GM10847 (cell line): ENCODE measurements around the gene PDCD1.
A peak's percentile ranks its signal among the peaks of the same experiment; 100 is the strongest.

Experiments
- POLR2A ChIP-seq: IDR thresholded peaks from 2 replicates; pipeline ENCODE4 v1.6.1; 2011; ENCODE audit not compliant: insufficient read length; ENCODE audit errors: extremely low read depth

Gene PDCD1

GRCh38 chr2:241887806-241888522 is 29.3 kb upstream of the PDCD1 start:
- no peak for TF ChIP-seq POLR2A

DNA sequence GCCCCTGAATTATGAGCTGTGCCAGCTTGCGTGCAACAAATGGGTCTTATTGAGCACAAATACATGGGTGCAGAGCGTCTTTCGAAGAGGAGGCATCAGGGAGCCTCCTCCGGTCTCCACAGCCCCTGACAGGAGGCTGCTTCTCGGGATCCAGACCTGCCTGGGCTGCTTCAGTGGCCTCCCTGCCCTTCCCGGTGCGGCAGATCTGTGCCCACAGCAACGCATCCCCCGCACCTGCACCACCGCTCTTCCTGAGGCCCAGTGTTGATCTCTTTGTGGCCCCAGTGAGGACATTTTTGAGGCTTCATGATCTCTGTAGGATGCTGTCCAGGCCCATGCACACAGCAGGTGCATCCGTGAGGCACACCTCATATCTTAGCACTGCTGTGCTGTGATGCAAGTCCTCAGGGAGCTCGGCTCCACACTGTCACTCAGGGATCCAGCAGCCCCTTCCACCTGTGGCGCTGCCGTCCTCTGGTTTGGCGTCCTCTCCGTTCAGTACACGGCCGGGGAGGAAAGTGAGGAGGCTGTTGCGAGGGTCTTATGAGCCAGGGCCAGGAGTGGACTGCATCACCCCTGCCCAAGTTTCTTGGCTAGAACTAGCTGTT is 28.2 kb upstream of the PDCD1 start:
- TF ChIP-seq POLR2A: no peak

DNA sequence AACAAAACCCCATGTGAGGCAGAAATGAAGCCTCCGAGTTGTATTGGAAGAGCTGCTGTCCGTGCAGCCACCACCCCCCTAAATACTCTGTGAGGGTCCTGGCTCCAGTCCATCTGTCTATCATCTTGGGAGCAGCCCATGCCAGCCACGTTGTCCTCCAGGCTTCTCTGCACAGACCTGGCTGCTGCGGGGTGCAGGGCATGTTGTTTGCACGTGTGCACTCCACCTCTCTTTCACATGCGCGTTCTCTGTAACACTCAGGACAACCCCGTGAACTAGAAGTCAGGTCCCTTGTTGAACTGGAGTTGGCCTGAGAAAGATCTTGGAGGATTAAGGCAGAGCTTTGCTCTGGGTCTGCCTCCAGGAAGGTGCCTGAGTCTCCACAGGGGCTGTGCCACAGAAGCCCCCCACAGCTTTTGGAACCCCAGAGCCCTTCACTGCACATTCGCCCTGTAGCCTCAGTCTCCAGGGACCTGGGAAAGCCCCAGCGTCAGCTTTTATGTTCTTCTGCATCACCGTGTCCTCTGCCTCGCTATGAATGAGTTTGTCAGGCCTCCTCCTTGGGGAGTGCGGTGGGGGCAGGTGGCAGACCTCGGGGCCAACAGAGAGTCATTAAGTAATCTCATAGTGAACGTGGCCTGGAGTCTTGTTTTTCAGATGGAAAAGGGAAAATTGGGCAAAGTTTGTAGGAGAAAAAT is 27.4 kb upstream of the PDCD1 start:
- TF ChIP-seq POLR2A: no peak

DNA sequence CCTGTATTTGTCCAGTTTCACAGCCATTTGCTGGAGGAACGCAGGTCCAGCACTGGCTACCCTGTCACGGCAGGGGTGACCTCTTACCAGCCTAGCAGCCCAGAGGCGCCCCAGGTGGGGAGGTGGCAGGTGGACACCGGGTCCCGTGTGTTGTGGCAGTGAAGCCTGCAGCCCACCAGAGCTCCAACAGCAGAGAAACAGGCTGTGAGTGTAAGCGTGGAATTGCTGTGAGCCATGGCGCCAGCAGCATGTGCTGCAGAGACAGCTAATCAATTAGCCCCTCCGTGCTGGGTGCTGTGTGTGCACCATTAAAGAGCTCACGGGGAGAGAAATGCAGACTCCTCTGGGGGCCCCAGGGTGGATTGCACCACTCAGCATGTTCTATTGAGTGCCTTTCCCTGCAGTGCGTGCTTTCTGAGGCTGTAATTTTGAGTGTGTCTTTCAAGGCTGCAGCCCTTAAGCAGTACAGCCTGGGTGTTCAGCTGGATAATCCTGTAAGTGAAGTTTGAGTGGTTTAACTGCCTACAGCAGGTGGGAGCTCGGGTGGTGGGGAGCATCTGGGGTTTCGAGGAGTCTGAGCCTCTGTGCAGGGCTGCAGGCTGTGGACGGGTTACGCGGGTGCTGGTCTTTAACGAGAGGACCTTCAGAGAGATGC is 26.7 kb upstream of the PDCD1 start:
- TF ChIP-seq POLR2A: no peak

DNA sequence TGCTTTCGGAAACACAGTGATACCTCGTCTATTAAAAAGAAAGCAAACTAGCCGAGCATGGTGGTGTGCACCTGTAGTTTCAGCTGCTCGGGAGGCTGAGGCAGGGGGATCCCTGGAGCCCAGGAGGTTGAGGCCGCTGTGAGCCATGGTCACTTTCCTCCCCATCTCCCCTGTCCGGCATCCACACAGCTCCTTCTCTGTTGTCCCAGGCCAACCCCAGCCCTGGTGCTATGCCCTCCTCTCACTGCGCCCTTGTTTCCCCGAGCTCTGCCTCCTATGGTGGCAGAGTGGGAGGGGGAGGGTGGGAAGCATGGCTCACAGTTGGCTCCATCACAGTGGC is 26.2 kb upstream of the PDCD1 start:
- TF ChIP-seq POLR2A: no peak

GRCh38 chr2:241882091-241882625 is 23.5 kb upstream of the PDCD1 start:
- peak; percentile 18 for TF ChIP-seq POLR2A

- TF ChIP-seq POLR2A: no peak
Measured at GRCh38 chr2:241880311-241881073, 21.8 kb upstream of the PDCD1 start.

DNA sequence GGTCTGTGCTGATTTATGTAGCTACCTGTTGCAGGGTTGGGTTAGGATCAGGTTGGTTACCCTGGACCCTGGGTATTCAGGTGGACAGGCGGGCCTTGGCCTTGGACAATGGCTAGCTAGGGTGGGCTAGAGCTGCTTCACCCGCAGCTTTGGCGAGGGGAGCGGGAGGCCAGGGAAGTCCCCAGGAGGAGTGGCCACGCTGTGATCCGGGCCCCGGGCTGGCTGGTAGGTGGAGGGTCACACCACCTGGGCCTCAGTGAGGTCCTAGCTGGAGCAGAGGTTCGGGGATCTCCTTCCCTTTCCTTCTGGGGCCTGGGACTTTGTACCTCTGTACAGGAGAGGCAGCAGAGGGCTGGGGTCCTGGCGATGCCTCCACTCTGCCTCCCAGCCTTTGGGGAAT is 20.6 kb upstream of the PDCD1 start:
- TF ChIP-seq POLR2A: no peak

DNA sequence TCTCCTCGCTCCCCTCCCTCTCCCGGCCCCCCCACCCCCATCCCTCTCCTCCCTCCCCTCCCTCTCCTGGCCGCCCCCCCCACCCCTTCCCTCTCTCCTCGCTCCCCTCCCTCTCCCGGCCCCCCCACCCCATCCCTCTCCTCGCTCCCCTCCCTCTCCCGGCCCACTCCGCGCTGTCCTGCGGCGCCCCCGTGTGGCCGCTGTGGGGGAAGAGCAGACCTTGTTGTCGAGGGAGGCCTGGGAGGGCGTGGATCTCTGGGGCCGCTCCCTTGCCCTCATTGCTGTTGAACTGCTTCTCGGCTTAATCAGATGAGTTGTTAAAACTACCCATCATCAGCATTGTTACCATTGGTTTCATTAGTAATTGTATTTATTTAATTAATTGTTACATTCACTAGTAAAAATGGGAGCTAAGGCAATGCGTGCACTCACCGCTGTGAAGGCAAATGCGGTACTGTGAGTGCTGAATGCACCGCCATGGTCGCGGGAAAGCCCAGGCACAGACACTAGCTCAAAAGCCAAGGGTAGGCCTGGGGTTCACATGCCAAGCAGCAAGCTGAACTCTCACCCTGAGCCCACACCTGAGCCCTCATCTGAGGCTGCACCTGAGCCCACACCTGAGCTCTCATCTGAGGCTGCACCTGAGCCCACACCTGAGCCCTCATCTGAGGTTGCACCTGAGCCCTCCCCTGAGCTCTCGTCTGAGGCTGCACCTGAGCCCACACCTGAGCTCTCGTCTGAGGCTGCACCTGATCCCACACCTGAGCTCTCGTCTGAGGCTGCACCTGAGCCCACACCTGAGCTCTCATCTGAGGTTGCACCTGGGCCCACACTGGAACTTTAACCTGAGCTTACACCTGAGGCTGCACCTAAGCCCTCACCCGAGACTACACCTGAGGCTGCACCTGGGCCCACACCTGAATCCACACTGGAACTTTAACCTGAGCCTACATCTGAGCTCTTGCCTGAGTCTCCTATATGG is 19.6 kb upstream of the PDCD1 start:
- TF ChIP-seq POLR2A: no peak

DNA sequence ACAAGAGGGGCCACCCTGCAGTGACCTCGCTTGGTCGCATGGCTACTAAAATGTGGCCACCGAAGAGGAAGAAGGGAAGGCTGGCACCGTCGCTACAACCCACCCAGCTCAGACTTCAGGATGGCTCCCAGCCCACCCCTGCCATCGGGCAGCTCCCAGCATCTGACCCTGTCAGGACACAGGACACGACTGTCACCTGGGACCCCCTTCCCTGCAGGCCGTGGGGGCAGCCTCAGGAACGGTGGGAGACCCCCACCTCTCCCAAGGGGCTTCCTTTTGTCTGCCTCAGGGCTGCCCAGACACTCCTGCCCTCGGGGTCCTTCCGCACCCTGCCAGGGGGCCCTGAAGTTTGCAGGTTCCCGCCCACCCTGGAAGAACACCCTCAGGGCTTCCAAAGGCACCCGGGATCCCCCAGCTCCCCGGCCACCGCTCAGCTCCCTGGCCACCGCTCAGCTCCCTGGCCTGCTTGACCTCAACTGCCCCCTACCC is 18.5 kb upstream of the PDCD1 start:
- no peak for TF ChIP-seq POLR2A

GRCh38 chr2:241876528-241877196 is 18.0 kb upstream of the PDCD1 start:
- no peak for TF ChIP-seq POLR2A

DNA sequence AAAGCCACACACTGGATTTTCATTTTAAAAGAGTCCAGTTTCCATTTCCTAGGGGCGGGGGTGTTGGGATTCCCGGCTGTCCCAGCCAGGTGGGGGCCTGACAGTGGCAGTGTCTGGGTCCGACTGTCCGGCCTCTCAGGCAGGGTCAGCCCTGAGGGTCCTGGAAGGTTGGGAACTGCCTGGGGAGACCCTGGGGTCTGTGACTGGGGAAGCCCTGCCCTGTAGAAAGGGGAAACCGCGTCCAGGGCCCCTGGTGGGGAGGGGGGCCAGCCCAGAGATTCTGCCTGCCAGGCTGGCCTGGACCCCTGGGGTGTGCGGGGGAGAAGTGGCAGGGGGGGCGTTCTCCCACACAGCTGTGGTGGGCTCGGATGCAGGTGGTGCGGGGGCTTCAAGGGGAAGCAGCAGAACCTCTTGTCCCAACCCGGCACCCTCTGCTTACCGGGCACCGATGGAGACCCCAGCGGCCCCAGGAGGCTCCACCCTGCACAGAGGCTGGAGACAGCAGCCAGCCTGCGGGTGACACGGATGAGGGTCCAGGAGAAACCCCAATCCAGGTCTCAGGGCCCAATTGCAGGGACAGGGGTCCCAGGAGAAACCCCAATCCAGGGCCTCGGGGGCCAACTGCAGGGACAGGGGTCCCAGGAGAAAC is 15.7 kb upstream of the PDCD1 start:
- TF ChIP-seq POLR2A: no peak

DNA sequence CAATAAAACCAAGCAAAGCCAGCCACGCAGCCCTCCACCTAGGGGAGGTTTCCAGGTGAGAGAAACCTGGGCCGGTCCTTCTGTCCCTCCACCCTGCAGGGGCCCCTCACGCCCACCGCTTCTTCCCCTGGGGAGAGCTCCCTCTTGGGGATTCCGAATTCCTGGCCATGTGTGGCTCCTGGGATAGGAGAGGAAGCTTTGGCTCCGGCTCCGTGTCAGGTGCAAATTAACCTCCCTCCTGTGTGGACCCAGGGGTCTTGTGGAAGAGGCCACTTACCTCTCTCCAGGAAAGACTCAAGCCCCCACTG is 15.1 kb upstream of the PDCD1 start:
- no peak for TF ChIP-seq POLR2A
